HepG2 (cell line): Measurements from ENCODE around the gene GLUL. TPM values are rescaled to one million over a fixed set of nuclear protein-coding genes. Genes with fewer than 3 reads are reported as not detected.

Experiments used
- CENPT ChIP-seq: sonication (generic); formaldehyde crosslinking; IDR thresholded peaks from 2 replicates; pipeline ENCODE4 v1.8.0; 2022; ENCODE audit warnings: low read depth, mild to moderate bottlenecking, moderate library complexity, missing genetic modification reagents
- EP300 ChIP-seq, 3 experiments: sonication (generic) in 1 of 3; formaldehyde crosslinking in 1 of 3; IDR thresholded peaks; 2 replicates each; pipeline versions ENCODE4 v1.5.1 to v1.6.1; 2011 to 2020; ENCODE audit warnings: low read depth in 2 of 3, low read length in 2 of 3, borderline replicate concordance in 1 of 3, improper control_type of control experiment in 1 of 3, mild to moderate bottlenecking in 1 of 3, missing genetic modification reagents in 1 of 3, moderate library complexity in 1 of 3
- GZF1 ChIP-seq: sonication (generic); formaldehyde crosslinking; IDR thresholded peaks from 2 replicates; pipeline ENCODE4 v1.5.1; 2020; ENCODE audit warnings: mild to moderate bottlenecking, missing genetic modification reagents
- HMGXB3 ChIP-seq: sonication (generic); formaldehyde crosslinking; IDR thresholded peaks from 2 replicates; pipeline ENCODE4 v1.4.0; 2020; ENCODE audit warnings: missing genetic modification reagents, borderline replicate concordance
- MXD1 ChIP-seq: sonication (generic); formaldehyde crosslinking; IDR thresholded peaks from 2 replicates; pipeline ENCODE4 v1.4.0; 2020; ENCODE audit warnings: mild to moderate bottlenecking, missing genetic modification reagents
- NFKBIZ ChIP-seq: IDR thresholded peaks from 2 replicates; pipeline ENCODE4 v1.6.1; 2018; ENCODE audit warnings: missing genetic modification reagents, missing compliant biosample characterization
- SKIL ChIP-seq: sonication (generic); formaldehyde crosslinking; IDR thresholded peaks from 2 replicates; pipeline ENCODE4 v1.8.0; 2022; ENCODE audit warnings: missing genetic modification reagents, mild to moderate bottlenecking, moderate library complexity, borderline replicate concordance
- STAT5B ChIP-seq: sonication (generic); formaldehyde crosslinking; IDR thresholded peaks from 2 replicates; pipeline ENCODE4 v1.4.0; 2020; ENCODE audit warnings: missing genetic modification reagents
- YEATS2 ChIP-seq: sonication (generic); formaldehyde crosslinking; IDR thresholded peaks from 2 replicates; pipeline ENCODE4 v1.4.0; 2020; ENCODE audit warnings: missing genetic modification reagents, borderline replicate concordance
- ZNF136 ChIP-seq: sonication (generic); formaldehyde crosslinking; IDR thresholded peaks from 2 replicates; pipeline ENCODE4 v1.8.1; 2022; ENCODE audit warnings: low read depth, mild to moderate bottlenecking, moderate library complexity, missing genetic modification reagents
- ZNF264 ChIP-seq: sonication (generic); formaldehyde crosslinking; IDR thresholded peaks from 2 replicates; pipeline ENCODE4 v1.4.0; 2020; ENCODE audit warnings: missing genetic modification reagents
- ZNF367 ChIP-seq: sonication (generic); formaldehyde crosslinking; IDR thresholded peaks from 2 replicates; pipeline ENCODE4 v1.4.0; 2020; ENCODE audit warnings: missing genetic modification reagents, borderline replicate concordance
- ZNF546 ChIP-seq: sonication (generic); formaldehyde crosslinking; conservative IDR thresholded peaks from 2 replicates; pipeline ENCODE4 v1.8.1; 2023; ENCODE audit warnings: mild to moderate bottlenecking, missing genetic modification reagents
- ZNF674 ChIP-seq: sonication (generic); formaldehyde crosslinking; IDR thresholded peaks from 2 replicates; pipeline ENCODE4 v1.5.0; 2020; ENCODE audit warnings: low read depth, mild to moderate bottlenecking, missing genetic modification reagents
- ZNF782 ChIP-seq: sonication (generic); formaldehyde crosslinking; IDR thresholded peaks from 2 replicates; pipeline ENCODE4 v1.4.0; 2020; ENCODE audit warnings: missing genetic modification reagents, mild to moderate bottlenecking, borderline replicate concordance
- polyA plus RNA-seq, 8 experiments: library from polyadenylated mRNA; depleted of rRNA in 3 of 8; stranded (reverse) in 7 of 8; unstranded in 1 of 8; fragments of >200 nt; fragmentation: Illumina TruSeq in 4 of 8; extraction: Trizol in 4 of 8; gene quantifications; 2 replicates each; pipeline versions ENCODE4 v1.2.1 to v1.2.3, GENCODE V29; 2011 to 2016; ENCODE audit warnings: low read depth in 4 of 8, missing spikeins in 1 of 8, mixed read lengths in 1 of 8; ENCODE audit not compliant: insufficient read depth in 1 of 8
- total RNA-seq, 5 experiments: library from RNA; depleted of rRNA; stranded (reverse); fragments of >200 nt; fragmentation: Illumina TruSeq; extraction: Trizol; gene quantifications; 2 replicates each; pipeline ENCODE4 v1.2.3, GENCODE V29; 2016; ENCODE audit warnings: low read depth in 1 of 5

Gene GLUL
- total and polyA plus RNA-seq, 2 of the 13 experiments (the other 11 are each of a cell fraction or from before 2014, with no cell fraction given) = 423 to 827 TPM

DNA sequence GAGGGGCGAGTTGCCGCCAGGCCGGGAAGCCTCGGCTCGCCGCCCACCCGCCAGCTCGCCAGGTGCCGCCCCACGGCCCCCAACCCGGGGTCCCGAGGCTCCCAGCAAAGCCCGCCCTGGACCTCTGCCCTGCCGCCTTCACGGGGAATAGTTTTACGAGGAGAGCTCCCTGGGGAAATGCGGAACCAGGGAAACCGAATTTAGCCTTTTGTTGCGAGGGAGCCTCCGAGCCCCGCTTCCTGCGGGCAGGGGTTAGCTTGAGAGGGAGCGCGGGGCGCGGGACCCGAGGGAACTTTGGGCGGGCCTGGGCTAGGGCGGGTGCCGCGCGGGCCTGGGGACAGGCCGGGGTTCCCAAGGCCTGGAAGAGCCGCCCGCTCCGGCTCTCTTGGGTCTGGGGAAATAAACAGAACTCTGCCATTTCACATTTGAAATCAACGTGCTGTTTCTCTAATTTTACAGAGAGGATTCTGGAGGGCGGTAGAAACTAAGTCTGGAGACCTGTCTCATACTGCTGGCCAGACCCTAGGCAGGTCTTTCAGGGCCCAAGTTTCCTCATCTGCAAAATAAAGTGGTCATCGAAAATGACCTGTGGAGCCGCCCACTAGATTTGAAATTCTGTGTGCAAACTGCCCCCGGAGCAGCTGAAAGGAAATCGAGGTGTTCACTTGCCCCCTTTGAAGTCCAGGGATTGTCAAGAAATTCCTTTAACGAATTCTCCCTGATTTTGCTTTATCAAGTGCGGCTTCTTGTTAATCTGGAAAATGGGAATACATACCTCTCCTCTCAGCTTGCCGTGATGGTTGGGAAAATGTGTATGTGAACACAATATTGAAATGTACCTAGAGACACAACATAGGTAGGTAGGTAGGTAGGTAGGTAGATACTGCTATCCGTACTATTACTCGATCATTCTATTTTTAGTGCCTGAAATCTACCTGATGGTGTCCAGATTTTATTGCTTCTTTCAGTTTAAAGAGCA is 749 bp upstream of the GLUL start (continued):
- TF ChIP-seq HMGXB3 (CRISPR knock-in tag) = no peak
- no peak for TF ChIP-seq SKIL (CRISPR knock-in tag)
- TF ChIP-seq ZNF546 (CRISPR knock-in tag) = no peak
- TF ChIP-seq GZF1 (CRISPR knock-in tag) = no peak
- TF ChIP-seq CENPT (CRISPR knock-in tag) = no peak
- no peak for TF ChIP-seq NFKBIZ (CRISPR knock-in tag)
- TF ChIP-seq EP300 (IDR thresholded peaks at IDR 0.05; ENCODE audit: low read depth in 2 of 2, low read length in 2 of 2) = no peak
- no peak for TF ChIP-seq EP300 (CRISPR knock-in tag; IDR thresholded peaks at IDR 0.05; ENCODE audit: borderline replicate concordance)
- TF ChIP-seq ZNF674 (CRISPR knock-in tag) = no peak
- no peak for TF ChIP-seq MXD1 (CRISPR knock-in tag)
- no peak for TF ChIP-seq STAT5B (CRISPR knock-in tag)
- TF ChIP-seq ZNF136 (CRISPR knock-in tag) = no peak
- TF ChIP-seq ZNF367 = no peak
- TF ChIP-seq ZNF264 (CRISPR knock-in tag) = no peak
- TF ChIP-seq YEATS2 = no peak
- no peak for TF ChIP-seq ZNF782 (CRISPR knock-in tag)
